ENCODE data around the gene RAET1E.
"Not testable (repeated sequence)": the region's sequence is repeated elsewhere in the genome, so short reads cannot be mapped to it uniquely, and the experiment has no call there.

The RAET1E gene

GRCh38 chr6:149927025-149927424, 29.1 kb upstream of the RAET1E start:
- DNase-seq (ENCODE audit: low read depth) = not testable (repeated sequence)

GRCh38 chr6:149925974-149926777, 28.3 kb upstream of the RAET1E start:
- peak; percentile 71 for DNase-seq (ENCODE audit: low read depth)

GRCh38 chr6:149925253-149925973, 27.5 kb upstream of the RAET1E start:
- no peak for DNase-seq (ENCODE audit: low read depth)

GRCh38 chr6:149924933-149925252, 27.0 kb upstream of the RAET1E start:
- no peak for DNase-seq (ENCODE audit: low read depth)

GRCh38 chr6:149924206-149924932, 26.5 kb upstream of the RAET1E start:
- DNase-seq (ENCODE audit: low read depth) = no peak

GRCh38 chr6:149923327-149923986, 25.5 kb upstream of the RAET1E start:
- no peak for DNase-seq (ENCODE audit: low read depth)

- DNase-seq (ENCODE audit: low read depth) = peak; percentile 72
These were observed 24.9 kb upstream of the RAET1E start, which contains the start of gene RAET1G for GRCh38 chr6:149922642-149923326. Gene RAET1G, minus strand, starts transcription at chr6:149923121. Its CDS starts 111 bp downstream, at chr6:149923010.

GRCh38 chr6:149922091-149922490, 24.2 kb upstream of the RAET1E start:
- DNase-seq (ENCODE audit: low read depth) = not testable (repeated sequence)

- DNase-seq (ENCODE audit: low read depth) = no peak
These were observed 23.4 kb upstream of the RAET1E start for GRCh38 chr6:149921361-149921760.

GRCh38 chr6:149919834-149920225, 21.9 kb upstream of the RAET1E start:
- no peak for DNase-seq (ENCODE audit: low read depth)

GRCh38 chr6:149919126-149919833, 21.4 kb upstream of the RAET1E start:
- DNase-seq (ENCODE audit: low read depth) = not testable (repeated sequence)

GRCh38 chr6:149918151-149918905, 20.4 kb upstream of the RAET1E start:
- DNase-seq (ENCODE audit: low read depth) = no peak

- DNase-seq (ENCODE audit: low read depth) = no peak
These were observed 19.8 kb upstream of the RAET1E start for GRCh38 chr6:149917679-149918078.

GRCh38 chr6:149915970-149916865, 18.3 kb upstream of the RAET1E start:
- no peak for DNase-seq (ENCODE audit: low read depth)

- no peak for DNase-seq (ENCODE audit: low read depth)
These were observed 15.8 kb upstream of the RAET1E start for GRCh38 chr6:149913540-149914240.

GRCh38 chr6:149913085-149913484, 15.2 kb upstream of the RAET1E start:
- no peak for DNase-seq (ENCODE audit: low read depth)

- not testable (repeated sequence) for DNase-seq (ENCODE audit: low read depth)
These were observed 14.8 kb upstream of the RAET1E start for GRCh38 chr6:149912680-149913079.

- no peak for DNase-seq (ENCODE audit: low read depth)
These were observed 12.8 kb upstream of the RAET1E start for GRCh38 chr6:149910721-149911151.
